Smooth muscle cell (in vitro differentiated cells): Measurements from ENCODE around the gene PTPRO. TPM values are rescaled to one million over a fixed set of nuclear protein-coding genes. Genes with fewer than 3 reads are reported as not detected.

ENCODE experiments used
- DNase-seq: peaks from one replicate; lab custom pipeline; 2025; ENCODE audit not compliant: unreplicated experiment; lab: John Stamatoyannopoulos, UW
- H2AFZ ChIP-seq: fragments of 200-600 bp; sonication (generic); 2 replicates; pipeline ENCODE4 v1.6.0; 2016; ENCODE audit warnings: antibody characterized with exemption, low read depth, mild to moderate bottlenecking
- H3F3A ChIP-seq: fragments of 200-600 bp; sonication (generic); 2 replicates; pipeline ENCODE4 v1.6.0; 2017; ENCODE audit warnings: antibody characterized with exemption, low read depth
- H3K27ac ChIP-seq: fragments of 200-600 bp; sonication (generic); 2 replicates; pipeline ENCODE4 v1.5.1; 2016; ENCODE audit warnings: low read depth, mild to moderate bottlenecking
- H3K27me3 ChIP-seq: fragments of 200-600 bp; sonication (generic); 2 replicates; pipeline ENCODE4 v1.6.1; 2016; ENCODE audit warnings: low read depth, mild to moderate bottlenecking
- H3K36me3 ChIP-seq: fragments of 200-600 bp; sonication (generic); 2 replicates; pipeline ENCODE4 v1.5.1; 2016; ENCODE audit warnings: low read depth
- H3K4me1 ChIP-seq: fragments of 200-600 bp; sonication (generic); 2 replicates; pipeline ENCODE4 v1.5.1; 2016; ENCODE audit warnings: low read depth
- H3K4me2 ChIP-seq: fragments of 200-600 bp; sonication (generic); 2 replicates; pipeline ENCODE4 v1.6.0; 2016; ENCODE audit warnings: mild to moderate bottlenecking
- H3K4me3 ChIP-seq: fragments of 200-600 bp; sonication (generic); 2 replicates; pipeline ENCODE4 v1.5.1; 2016; ENCODE audit warnings: mild to moderate bottlenecking
- H3K79me2 ChIP-seq: fragments of 200-600 bp; sonication (generic); 2 replicates; pipeline ENCODE4 v1.6.0; 2016; ENCODE audit warnings: low read depth, mild to moderate bottlenecking
- H3K9ac ChIP-seq: fragments of 200-600 bp; sonication (generic); 2 replicates; pipeline ENCODE4 v1.6.0; 2016; ENCODE audit warnings: low read depth
- H3K9me3 ChIP-seq: fragments of 200-600 bp; sonication (generic); replicated peaks from 2 replicates; pipeline ENCODE4 v1.5.1; 2016; ENCODE audit warnings: low read depth
- H4K20me1 ChIP-seq: fragments of 200-600 bp; sonication (generic); 2 replicates; pipeline ENCODE4 v1.6.0; 2016; ENCODE audit warnings: low read depth
- WGBS: methylation state at CpG from one replicate; pipeline ENCODE4 v1.1.7; 2016; ENCODE audit warnings: low lambda C conversion rate; 5-methylcytosine and 5-hydroxymethylcytosine counted together
- polyA plus RNA-seq: library from polyadenylated mRNA; unstranded; fragments of >200 nt; fragmentation: Nextera tagmentation; extraction: Ambion mirVana; gene quantifications from 2 replicates; pipeline ENCODE4 v1.2.1, GENCODE V29; 2016
- total RNA-seq: library from RNA; depleted of rRNA; stranded (reverse); fragments of >200 nt; gene quantifications from 2 replicates; pipeline ENCODE4 v1.2.3, GENCODE V29; 2014
- TF ChIP-seq, protein P1 (sequence below): fragments of 200-600 bp; sonication (generic); IDR thresholded peaks from 2 replicates; pipeline ENCODE4 v1.5.1; 2017; ENCODE audit warnings: borderline replicate concordance, mild to moderate bottlenecking, antibody characterized with exemption; ENCODE audit not compliant: insufficient read depth, poor library complexity, severe bottlenecking

Gene PTPRO
- total and polyA plus RNA-seq, 2 experiments from 2014 or later: not detected

DNA sequence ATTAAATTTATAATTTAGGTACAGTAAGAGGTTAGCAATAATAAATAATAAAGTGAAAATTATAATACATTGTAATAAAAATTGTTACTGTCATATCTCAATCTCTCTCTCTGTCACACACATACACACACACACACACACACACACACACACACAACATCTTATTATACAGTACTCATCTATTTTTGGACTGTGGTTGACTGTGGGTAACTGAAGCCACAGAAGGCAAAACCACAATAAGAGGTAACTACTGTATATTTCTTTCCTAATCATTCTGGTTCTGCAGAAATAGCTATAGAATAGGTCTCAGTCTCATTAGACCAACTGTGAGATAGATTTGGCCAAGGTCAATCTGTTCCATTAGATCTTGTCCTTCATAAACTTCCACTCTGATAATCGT lies 33.1 kb upstream of the PTPRO start:
- H3K27ac ChIP-seq: no peak overlapping the region
- no peak overlapping the region for H3K4me3 ChIP-seq
- H3K9ac ChIP-seq: no peak overlapping the region
- H3K79me2 ChIP-seq: no peaks in the 10 kb centered on the region
- H3K36me3 ChIP-seq: no peaks in the 10 kb centered on the region
- peaks cover 19% of the 10 kb centered on the region for H3K27me3 ChIP-seq
- 72% methylated on average over 1 of the region's 1 CpG for WGBS
- TF ChIP-seq, protein P1, sequence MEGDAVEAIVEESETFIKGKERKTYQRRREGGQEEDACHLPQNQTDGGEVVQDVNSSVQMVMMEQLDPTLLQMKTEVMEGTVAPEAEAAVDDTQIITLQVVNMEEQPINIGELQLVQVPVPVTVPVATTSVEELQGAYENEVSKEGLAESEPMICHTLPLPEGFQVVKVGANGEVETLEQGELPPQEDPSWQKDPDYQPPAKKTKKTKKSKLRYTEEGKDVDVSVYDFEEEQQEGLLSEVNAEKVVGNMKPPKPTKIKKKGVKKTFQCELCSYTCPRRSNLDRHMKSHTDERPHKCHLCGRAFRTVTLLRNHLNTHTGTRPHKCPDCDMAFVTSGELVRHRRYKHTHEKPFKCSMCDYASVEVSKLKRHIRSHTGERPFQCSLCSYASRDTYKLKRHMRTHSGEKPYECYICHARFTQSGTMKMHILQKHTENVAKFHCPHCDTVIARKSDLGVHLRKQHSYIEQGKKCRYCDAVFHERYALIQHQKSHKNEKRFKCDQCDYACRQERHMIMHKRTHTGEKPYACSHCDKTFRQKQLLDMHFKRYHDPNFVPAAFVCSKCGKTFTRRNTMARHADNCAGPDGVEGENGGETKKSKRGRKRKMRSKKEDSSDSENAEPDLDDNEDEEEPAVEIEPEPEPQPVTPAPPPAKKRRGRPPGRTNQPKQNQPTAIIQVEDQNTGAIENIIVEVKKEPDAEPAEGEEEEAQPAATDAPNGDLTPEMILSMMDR: no peak
- DNase-seq: no peak
- no peak overlapping the region for H2AFZ ChIP-seq
- H4K20me1 ChIP-seq: no peaks in the 10 kb centered on the region
- no peaks in the 10 kb centered on the region for H3K4me1 ChIP-seq
- no peaks in the 10 kb centered on the region for H3K9me3 ChIP-seq
- H3K4me2 ChIP-seq: no peak overlapping the region
- no peaks in the 10 kb centered on the region for H3F3A ChIP-seq

DNA sequence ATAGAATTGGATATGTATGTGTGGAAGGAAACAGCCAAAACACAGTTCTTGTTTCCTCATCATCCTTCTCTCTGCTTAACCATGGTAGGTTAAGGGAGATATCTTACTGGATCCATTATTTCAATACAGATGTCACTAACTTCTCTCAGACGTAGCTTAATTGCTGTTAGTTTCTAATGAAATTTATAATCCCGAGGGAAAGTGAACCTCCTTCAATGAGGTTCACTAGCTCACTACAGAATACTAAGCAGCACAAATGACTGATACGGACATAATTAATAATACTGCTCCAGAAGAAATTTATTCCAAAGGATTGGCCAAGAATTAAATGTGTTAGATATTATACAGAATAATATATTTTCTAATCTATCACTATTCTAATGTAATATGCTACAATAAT lies 28.6 kb upstream of the PTPRO start:
- no peak overlapping the region for H3K4me3 ChIP-seq
- no peak overlapping the region for H3K9ac ChIP-seq
- H3K27ac ChIP-seq: no peak overlapping the region
- H3K4me1 ChIP-seq: no peaks in the 10 kb centered on the region
- H3K79me2 ChIP-seq: no peaks in the 10 kb centered on the region
- H3K36me3 ChIP-seq: no peaks in the 10 kb centered on the region
- TF ChIP-seq, protein P1: no peak
- H2AFZ ChIP-seq: no peak overlapping the region
- H4K20me1 ChIP-seq: no peaks in the 10 kb centered on the region
- H3K9me3 ChIP-seq: no peaks in the 10 kb centered on the region
- no peaks in the 10 kb centered on the region for H3F3A ChIP-seq
- H3K27me3 ChIP-seq: no peaks in the 10 kb centered on the region
- 82% methylated on average over 3 of the region's 3 CpGs for WGBS
- no peak for DNase-seq
- H3K4me2 ChIP-seq: no peak overlapping the region

DNA sequence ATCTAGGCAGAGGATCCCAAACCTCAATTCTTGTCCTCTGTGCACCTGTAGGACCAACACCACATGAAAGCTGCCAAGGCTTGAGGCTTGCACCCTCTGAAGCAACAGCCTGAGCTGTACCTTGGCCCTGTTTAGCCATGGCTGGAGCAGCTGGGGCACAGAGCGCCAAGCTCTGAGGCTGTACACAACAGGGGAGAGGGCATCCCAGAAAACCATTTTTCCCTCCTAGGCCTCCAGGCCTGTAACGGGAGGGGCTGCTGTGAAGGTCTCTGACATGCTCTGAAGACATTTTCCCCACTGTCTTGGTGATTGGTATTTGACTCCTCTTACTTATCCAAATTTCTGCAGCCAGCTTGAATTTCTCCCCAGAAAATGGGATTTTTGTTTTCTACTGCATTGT lies 22.4 kb upstream of the PTPRO start:
- H3K27me3 ChIP-seq: no peaks in the 10 kb centered on the region
- TF ChIP-seq, protein P1: no peak
- no peaks in the 10 kb centered on the region for H3F3A ChIP-seq
- 75% methylated on average over 2 of the region's 2 CpGs for WGBS
- no peak overlapping the region for H3K4me2 ChIP-seq
- no peaks in the 10 kb centered on the region for H3K4me1 ChIP-seq
- no peak overlapping the region for H2AFZ ChIP-seq
- no peaks in the 10 kb centered on the region for H3K79me2 ChIP-seq
- H3K36me3 ChIP-seq: no peaks in the 10 kb centered on the region
- H4K20me1 ChIP-seq: no peaks in the 10 kb centered on the region
- H3K9me3 ChIP-seq: no peaks in the 10 kb centered on the region
- no peak overlapping the region for H3K27ac ChIP-seq
- H3K4me3 ChIP-seq: no peak overlapping the region
- no peak overlapping the region for H3K9ac ChIP-seq
- DNase-seq: no peak

DNA sequence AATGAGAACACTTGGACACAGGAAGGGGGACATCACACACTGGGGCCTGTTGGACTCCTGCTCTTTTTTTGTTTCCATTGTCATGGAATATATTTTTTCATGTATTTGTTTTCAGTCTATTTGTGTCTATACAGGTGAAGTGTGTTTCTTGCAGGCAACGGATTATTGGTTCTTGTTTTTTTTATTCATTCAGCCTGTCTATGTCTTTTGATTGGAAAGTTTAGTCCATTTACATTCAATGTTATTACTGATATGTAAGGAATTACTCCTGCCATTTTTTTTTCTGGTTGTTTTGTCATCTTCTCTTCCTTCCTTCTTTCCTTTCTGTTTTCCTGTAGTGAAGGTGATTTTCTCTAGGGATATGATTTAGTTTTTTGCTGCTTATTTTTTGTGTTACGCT lies 18.0 kb upstream of the PTPRO start:
- DNase-seq: no peak
- H3K4me2 ChIP-seq: no peak overlapping the region

More for the DNA sequence above, 18.0 kb upstream of the PTPRO start:
- Histone ChIP-seq H3K27me3 (no peaks in the 10 kb centered on the region), H2AFZ (no peak overlapping the region), H3K9me3 (no peaks in the 10 kb centered on the region), H3K79me2 (no peaks in the 10 kb centered on the region), H3K9ac (no peak overlapping the region), H3K36me3 (no peaks in the 10 kb centered on the region), H3K4me1 (no peaks in the 10 kb centered on the region), H3K4me3 (no peak overlapping the region), H3K27ac (no peak overlapping the region), H3F3A (no peaks in the 10 kb centered on the region), H4K20me1 (no peaks in the 10 kb centered on the region)
- TF ChIP-seq, protein P1: no peak
- 87% methylated on average over 2 of the region's 2 CpGs for WGBS
